Right lobe of liver (tissue), 6 donors: Measurements from ENCODE around the gene COL5A1. TPM values are rescaled to one million over a fixed set of nuclear protein-coding genes. Genes with fewer than 3 reads are reported as not detected.
A peak's percentile ranks its signal among the peaks of the same experiment; 100 is the strongest.

Experiments
- ATAC-seq, 4 donors: fragments of 200-7000 bp; cut with Tn5 transposase; one replicate each; pipeline ENCODE4 v1.9.1; 2020; ENCODE audit warnings: mild to moderate bottlenecking in 4 of 4, moderate library complexity in 4 of 4
- DNase-seq, 3 donors: peaks; one replicate each; pipeline ENCODE4 v3.0.0-alpha.2; 2020
- H3K27ac ChIP-seq, 3 donors: fragments of 200-600 bp; one replicate each; pipeline ENCODE4 v1.8.0; 2022
- H3K27me3 ChIP-seq, 2 donors: fragments of 200-600 bp; one replicate each; pipeline ENCODE4 v1.8.0; 2022
- H3K36me3 ChIP-seq, 4 donors: fragments of 200-600 bp; sonication (generic) in 1 of 4; one replicate each; pipeline versions ENCODE4 v1.5.1 to v1.8.0; 2017 to 2022; ENCODE audit warnings: control low read depth in 1 of 4
- H3K4me1 ChIP-seq, 4 donors: fragments of 200-600 bp; sonication (generic) in 1 of 4; one replicate each; pipeline versions ENCODE4 v1.5.1 to v1.8.0; 2017 to 2022; ENCODE audit warnings: control low read depth in 1 of 4
- H3K4me3 ChIP-seq, 3 donors: fragments of 200-600 bp; one replicate each; pipeline ENCODE4 v1.8.0; 2022
- H3K9me3 ChIP-seq, 4 donors: fragments of 200-600 bp; sonication (generic) in 1 of 4; one replicate each; pipeline versions ENCODE4 v1.5.1 to v1.8.0; 2017 to 2022; ENCODE audit warnings: control low read depth in 1 of 4
- POLR2A ChIP-seq: fragments of 450-650 bp; IDR thresholded peaks from one replicate; pipeline ENCODE4 v1.6.1; 2017; ENCODE audit warnings: antibody characterized with exemption, mild to moderate bottlenecking
- WGBS: methylation state at CpG from one replicate; pipeline ENCODE4 v1.1.6; 2018; ENCODE audit warnings: low coverage, low lambda C conversion rate; ENCODE audit not compliant: insufficient coverage; ENCODE audit errors: missing lambda C conversion rate; 5-methylcytosine and 5-hydroxymethylcytosine counted together
- intact Hi-C, 2 donors: fragments of 100-400 bp; cut with DNase I; formaldehyde crosslinking; loops; one replicate each; pipeline versions ENCODE4 v1.11.2 to v1.14.1; 2022
- total RNA-seq, 6 experiments: library from RNA; depleted of rRNA in 2 of 6; stranded (reverse); fragments of >200 nt in 2 of 6; fragmentation: NEBNext Ultra II Directional in 3 of 6; extraction: Animal tissue kit (Norgen Biotek cat#: 25700) in 3 of 6; gene quantifications; one replicate each; pipeline versions ENCODE4 v1.1.0 to v1.2.4, GENCODE V29; 2016 to 2023
- TF ChIP-seq, protein P1 (sequence below), 4 donors: fragments of 200-600 bp in 3 of 4; fragments of 450-650 bp in 1 of 4; IDR thresholded peaks; one replicate each; pipeline versions ENCODE4 v1.5.1 to v1.8.0; 2016 to 2022; ENCODE audit warnings: antibody characterized with exemption in 4 of 4, mild to moderate bottlenecking in 2 of 4
- donor health status: DM: no; HTN: yes; CAD: no.
- donor health status: DM: no; HTN: no; CAD: no.
- donor health status: DM: no; HTN: no; CAD: no.
- donor health status: DM: no; HTN: yes; CAD: no.
- donor health status: DM: no; HTN: yes; CAD: no.

Gene COL5A1
- total RNA-seq, 6 experiments from 2014 or later, result 1.5 to 17.0 (median 7.7) TPM

DNA sequence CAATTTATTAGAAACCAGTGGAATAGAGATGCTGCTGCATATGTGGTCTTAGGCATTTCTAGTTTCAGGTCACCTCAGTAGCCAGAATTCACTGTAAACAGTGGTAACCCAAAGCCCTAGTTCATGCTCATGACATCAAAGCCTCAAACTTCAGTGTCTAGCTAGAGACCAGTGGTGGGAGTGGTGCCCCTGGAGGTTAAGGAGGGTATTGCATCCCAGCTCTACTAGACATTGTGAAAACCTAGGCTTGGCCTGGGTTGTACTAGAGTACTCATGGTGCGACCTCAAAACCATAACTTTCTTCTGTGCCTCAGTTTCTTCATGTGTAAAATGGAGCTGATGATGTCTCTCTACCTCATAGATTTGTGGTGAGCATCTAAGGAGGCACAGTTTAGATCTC is 18.8 kb downstream of the COL5A1 start:
- WGBS, result no CpG with 5 or more reads among the region's 1 CpG
- H3K4me1 ChIP-seq, result no peaks in the 10 kb centered on the region
- DNase-seq, result no peak

DNA sequence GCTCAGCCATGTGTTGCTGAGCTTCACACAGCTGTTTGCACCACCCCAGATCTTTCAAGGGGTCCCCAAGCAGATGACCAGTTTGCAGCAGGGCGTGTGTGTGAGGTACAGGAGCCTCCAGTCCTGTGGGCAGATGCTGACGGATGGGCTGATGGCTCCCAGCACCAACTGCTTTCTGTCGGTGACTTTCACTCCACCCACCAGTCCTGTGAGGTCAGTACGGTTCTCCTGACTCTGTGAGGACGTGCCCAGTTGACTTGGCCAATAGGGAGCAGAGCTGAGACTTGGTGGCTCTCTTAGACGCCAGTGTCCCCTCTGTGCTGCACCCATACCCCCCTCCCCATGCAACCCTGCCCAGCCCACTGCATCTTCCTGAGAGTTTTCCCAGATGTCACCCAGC is 19.7 kb downstream of the COL5A1 start:
- TF ChIP-seq, protein P1, sequence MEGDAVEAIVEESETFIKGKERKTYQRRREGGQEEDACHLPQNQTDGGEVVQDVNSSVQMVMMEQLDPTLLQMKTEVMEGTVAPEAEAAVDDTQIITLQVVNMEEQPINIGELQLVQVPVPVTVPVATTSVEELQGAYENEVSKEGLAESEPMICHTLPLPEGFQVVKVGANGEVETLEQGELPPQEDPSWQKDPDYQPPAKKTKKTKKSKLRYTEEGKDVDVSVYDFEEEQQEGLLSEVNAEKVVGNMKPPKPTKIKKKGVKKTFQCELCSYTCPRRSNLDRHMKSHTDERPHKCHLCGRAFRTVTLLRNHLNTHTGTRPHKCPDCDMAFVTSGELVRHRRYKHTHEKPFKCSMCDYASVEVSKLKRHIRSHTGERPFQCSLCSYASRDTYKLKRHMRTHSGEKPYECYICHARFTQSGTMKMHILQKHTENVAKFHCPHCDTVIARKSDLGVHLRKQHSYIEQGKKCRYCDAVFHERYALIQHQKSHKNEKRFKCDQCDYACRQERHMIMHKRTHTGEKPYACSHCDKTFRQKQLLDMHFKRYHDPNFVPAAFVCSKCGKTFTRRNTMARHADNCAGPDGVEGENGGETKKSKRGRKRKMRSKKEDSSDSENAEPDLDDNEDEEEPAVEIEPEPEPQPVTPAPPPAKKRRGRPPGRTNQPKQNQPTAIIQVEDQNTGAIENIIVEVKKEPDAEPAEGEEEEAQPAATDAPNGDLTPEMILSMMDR (IDR thresholded peaks at IDR 0.05), result no peak
- no peak for TF ChIP-seq POLR2A
- intact Hi-C loops, result no loop called here
- H3K36me3 ChIP-seq, result no peaks in the 10 kb centered on the region
- DNase-seq (no peak), ATAC-seq (no peak)
- WGBS, result no CpG with 5 or more reads among the region's 6 CpGs
- no peaks in the 10 kb centered on the region for H3K4me1 ChIP-seq
- H3K27me3 ChIP-seq, result no peaks in the 10 kb centered on the region
- no peaks in the 10 kb centered on the region for H3K9me3 ChIP-seq
- H3K27ac ChIP-seq, result no peak overlapping the region
- no peak overlapping the region for H3K4me3 ChIP-seq

More for the DNA sequence above, 18.8 kb downstream of the COL5A1 start:
- ATAC-seq, result no peak
- TF ChIP-seq, protein P1 (IDR thresholded peaks at IDR 0.05), result peak; percentile 9 to 25 (median 14)
- TF ChIP-seq POLR2A, result no peak
- H3K4me3 ChIP-seq, result no peak overlapping the region
- H3K36me3 ChIP-seq, result no peaks in the 10 kb centered on the region
- H3K9me3 ChIP-seq, result no peaks in the 10 kb centered on the region
- H3K27me3 ChIP-seq, result no peaks in the 10 kb centered on the region
- no peak overlapping the region for H3K27ac ChIP-seq
- intact Hi-C loops, result no loop called here

DNA sequence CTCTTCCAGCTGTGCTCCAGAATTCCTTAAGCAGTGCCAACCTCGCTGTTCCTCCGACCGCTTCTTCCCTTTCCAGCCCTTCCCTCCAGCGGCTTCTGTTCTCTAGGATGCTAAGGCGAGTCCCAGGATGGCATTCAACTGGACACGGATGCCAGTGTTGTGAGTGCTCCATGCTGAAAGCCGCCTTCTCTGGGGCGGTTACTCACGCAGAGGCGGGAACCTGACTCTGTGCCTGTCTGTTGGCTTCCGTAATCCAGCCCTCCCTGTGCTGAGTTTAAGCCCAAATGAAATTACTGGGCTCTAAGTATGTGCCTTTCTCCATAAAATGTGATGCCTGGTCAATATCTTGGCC is 20.2 kb downstream of the COL5A1 start:
- H3K27me3 ChIP-seq, result no peaks in the 10 kb centered on the region
- 84% methylated on average over 11 of the region's 11 CpGs for WGBS

DNA sequence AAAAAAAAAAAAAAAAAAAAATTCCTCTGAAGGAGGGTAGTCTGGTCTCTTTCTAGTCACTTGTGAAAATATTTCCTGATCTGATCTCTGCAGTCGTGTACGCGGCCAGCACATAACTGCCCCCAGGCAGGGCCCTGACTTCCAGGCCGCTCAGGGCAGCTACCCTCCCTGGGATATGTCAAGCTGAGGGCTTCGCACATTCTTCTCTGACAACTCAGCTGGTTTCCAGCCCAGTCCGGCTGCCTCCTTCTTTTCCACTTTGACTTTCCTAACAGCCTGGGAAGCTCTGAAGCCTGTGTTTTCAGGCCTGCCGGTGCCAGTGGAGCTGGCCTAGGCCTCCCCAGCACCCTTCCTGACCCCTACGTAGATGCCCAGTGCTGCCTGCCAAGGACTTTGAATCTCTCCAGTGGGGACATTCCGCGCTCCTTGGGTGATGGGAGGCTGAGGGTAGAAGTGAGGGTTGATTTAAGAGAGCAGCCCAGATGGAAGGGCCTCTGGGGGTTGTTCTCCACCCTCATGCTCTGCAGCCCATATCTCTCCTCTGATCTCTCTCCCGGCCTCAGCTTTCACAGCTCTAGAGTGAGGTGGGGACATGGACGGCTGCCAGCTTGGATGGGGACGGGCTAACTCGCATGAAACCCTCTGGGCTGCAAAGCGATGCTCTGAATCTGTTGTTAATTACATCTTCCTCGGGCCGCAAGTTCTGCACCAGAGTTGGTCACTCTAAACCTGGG is 20.7 kb downstream of the COL5A1 start:
- DNase-seq (peak in 1 of 3 donors; percentile 11), ATAC-seq (peak; percentile 28 to 37 (median 33))
- intact Hi-C loops, result no loop called here
- Histone ChIP-seq H3K4me1 (no peaks in the 10 kb centered on the region), H3K9me3 (no peaks in the 10 kb centered on the region), H3K27ac (no peak overlapping the region), H3K4me3 (no peak overlapping the region), H3K36me3 (no peaks in the 10 kb centered on the region), H3K27me3 (no peaks in the 10 kb centered on the region)
- TF ChIP-seq, protein P1 (IDR thresholded peaks at IDR 0.05), result no peak
- 61% methylated on average over 14 of the region's 17 CpGs for WGBS

More for the DNA sequence above, 20.2 kb downstream of the COL5A1 start:
- H3K27ac ChIP-seq, result no peak overlapping the region
- no peak overlapping the region for H3K4me3 ChIP-seq
- TF ChIP-seq, protein P1 (IDR thresholded peaks at IDR 0.05), result no peak
- no peak for TF ChIP-seq POLR2A
- ATAC-seq, result no peak
- H3K36me3 ChIP-seq, result no peaks in the 10 kb centered on the region
- DNase-seq, result peak in 1 of 3 donors; percentile 5
- no peaks in the 10 kb centered on the region for H3K4me1 ChIP-seq
- intact Hi-C loops, result no loop called here
- no peaks in the 10 kb centered on the region for H3K9me3 ChIP-seq
